ENCODE data around the gene RPL15. TPM values are rescaled to one million over a fixed set of nuclear protein-coding genes. Genes with fewer than 3 reads are reported as not detected.

Gene RPL15
- total and polyA plus RNA-seq, 2 of the 13 experiments (the other 11 are each of a cell fraction or from before 2014, with no cell fraction given) = 1,297 to 3,693 TPM

GRCh38 chr3:23916886-23917678 lies at the start of gene RPL15, which contains the start of gene NKIRAS1 (continued):
- TF ChIP-seq ZNF484 (CRISPR knock-in tag; IDR thresholded peaks at IDR 0.05; ENCODE audit: borderline replicate concordance, low read depth) (peak; percentile 34; the same call in 1 of the 2 replicates), KLF12 (CRISPR knock-in tag; IDR thresholded peaks at IDR 0.05; ENCODE audit: borderline replicate concordance) (no peak), FLYWCH1 (CRISPR knock-in tag; IDR thresholded peaks at IDR 0.05) (peak; percentile 31; the same call in 1 of the 2 replicates), MED13 (CRISPR knock-in tag; IDR thresholded peaks at IDR 0.05) (no peak), ZNF18 (CRISPR knock-in tag; IDR thresholded peaks at IDR 0.05; ENCODE audit: insufficient replicate concordance) (peak; percentile 45), YY1 (IDR thresholded peaks at IDR 0.05; ENCODE audit: insufficient read depth, insufficient replicate concordance, low read depth, low read length) (peak; percentile 88), KDM5A (IDR thresholded peaks at IDR 0.05; ENCODE audit: borderline replicate concordance, low read length) (no peak; the same call in 1 of the 2 replicates), TBL1XR1 (IDR thresholded peaks at IDR 0.05; ENCODE audit: borderline replicate concordance, low read length, partially characterized antibody) (no peak), USF2 (IDR thresholded peaks at IDR 0.05; ENCODE audit: low read depth, low read length) (no peak), USF2 (CRISPR knock-in tag; IDR thresholded peaks at IDR 0.05; ENCODE audit: borderline replicate concordance) (peak; percentile 37; the same call in 1 of the 2 replicates), ZFAT (CRISPR knock-in tag; conservative IDR thresholded peaks at IDR 0.05) (no peak), ZNF552 (CRISPR knock-in tag; IDR thresholded peaks at IDR 0.05; ENCODE audit: borderline replicate concordance) (no peak; the same call in 1 of the 2 replicates), BORCS8-MEF2B (CRISPR knock-in tag; IDR thresholded peaks at IDR 0.05) (peak; percentile 89), YEATS4 (CRISPR knock-in tag; IDR thresholded peaks at IDR 0.05; ENCODE audit: borderline replicate concordance) (peak; percentile 98), ZNF235 (CRISPR knock-in tag; IDR thresholded peaks at IDR 0.05; ENCODE audit: borderline replicate concordance) (peak; percentile 56; the same call in 1 of the 2 replicates), THYN1 (CRISPR knock-in tag; IDR thresholded peaks at IDR 0.05; ENCODE audit: borderline replicate concordance, low read depth) (no peak), PAWR (CRISPR knock-in tag; IDR thresholded peaks at IDR 0.05; ENCODE audit: borderline replicate concordance) (no peak), ZNF343 (CRISPR knock-in tag; IDR thresholded peaks at IDR 0.05) (no peak; the same call in 1 of the 2 replicates), PBX2 (CRISPR knock-in tag; IDR thresholded peaks at IDR 0.05) (no peak), YEATS2 (CRISPR knock-in tag; IDR thresholded peaks at IDR 0.05; ENCODE audit: borderline replicate concordance) (peak; percentile 99), HINFP (CRISPR knock-in tag; IDR thresholded peaks at IDR 0.05; ENCODE audit: low read depth) (peak; percentile 39; the same call in 1 of the 2 replicates), ZNF724P (CRISPR knock-in tag; IDR thresholded peaks at IDR 0.05; ENCODE audit: borderline replicate concordance) (peak; percentile 92), ZNF777 (CRISPR knock-in tag; IDR thresholded peaks at IDR 0.05) (no peak)
